IPS-20b (cell line): ENCODE measurements around the gene CDC16.

Experiments
- H3K27ac ChIP-seq: one replicate; pipeline ENCODE4 v1.5.1; 2013; ENCODE audit warnings: low read length
- H3K27me3 ChIP-seq: 2 replicates; pipeline ENCODE4 v1.6.1; 2013; ENCODE audit warnings: mild to moderate bottlenecking, low read length, inconsistent platforms; ENCODE audit not compliant: insufficient read depth
- H3K36me3 ChIP-seq: 2 replicates; pipeline ENCODE4 v1.6.1; 2013; ENCODE audit warnings: low read depth, mild to moderate bottlenecking, inconsistent platforms, low read length, moderate library complexity; ENCODE audit not compliant: insufficient read depth
- H3K4me1 ChIP-seq: 2 replicates; pipeline ENCODE4 v1.6.1; 2013; ENCODE audit warnings: mild to moderate bottlenecking, control low read depth, inconsistent platforms, low read length, moderate library complexity; ENCODE audit not compliant: insufficient read depth
- H3K4me3 ChIP-seq: 2 replicates; pipeline ENCODE4 v1.5.1; 2013; ENCODE audit warnings: mild to moderate bottlenecking, low read length, inconsistent platforms
- H3K9ac ChIP-seq: 2 replicates; pipeline ENCODE4 v1.6.1; 2013; ENCODE audit warnings: low read depth, mild to moderate bottlenecking, inconsistent platforms, low read length, moderate library complexity
- H3K9me3 ChIP-seq: 2 replicates; pipeline ENCODE4 v1.6.1; 2013; ENCODE audit warnings: mild to moderate bottlenecking, low read depth, low read length, inconsistent platforms; ENCODE audit not compliant: insufficient read depth

Gene CDC16

DNA sequence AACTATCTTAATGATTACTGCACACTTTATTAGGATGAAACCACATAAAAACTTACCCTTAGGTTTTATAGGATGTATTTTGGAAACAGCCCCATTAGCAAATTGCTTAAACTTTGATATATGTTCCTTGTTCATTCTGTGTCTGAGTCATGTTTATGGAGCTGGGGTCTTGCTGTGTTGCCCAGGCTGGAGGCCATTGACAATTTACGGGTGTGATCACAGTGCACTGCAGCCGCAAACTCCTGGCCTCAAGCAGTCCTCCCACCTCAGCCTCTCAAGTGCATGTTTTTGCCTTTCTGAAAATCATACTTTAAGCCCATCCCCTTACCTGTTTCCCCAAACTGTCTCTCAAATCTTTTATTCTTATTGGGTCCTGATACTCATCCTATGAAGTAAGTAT lies 74.4 kb downstream of the CDC16 start:
- Histone ChIP-seq H3K9ac (no peak overlapping the region), H3K27ac (no peak overlapping the region), H3K4me1 (no peaks in the 10 kb centered on the region)

DNA sequence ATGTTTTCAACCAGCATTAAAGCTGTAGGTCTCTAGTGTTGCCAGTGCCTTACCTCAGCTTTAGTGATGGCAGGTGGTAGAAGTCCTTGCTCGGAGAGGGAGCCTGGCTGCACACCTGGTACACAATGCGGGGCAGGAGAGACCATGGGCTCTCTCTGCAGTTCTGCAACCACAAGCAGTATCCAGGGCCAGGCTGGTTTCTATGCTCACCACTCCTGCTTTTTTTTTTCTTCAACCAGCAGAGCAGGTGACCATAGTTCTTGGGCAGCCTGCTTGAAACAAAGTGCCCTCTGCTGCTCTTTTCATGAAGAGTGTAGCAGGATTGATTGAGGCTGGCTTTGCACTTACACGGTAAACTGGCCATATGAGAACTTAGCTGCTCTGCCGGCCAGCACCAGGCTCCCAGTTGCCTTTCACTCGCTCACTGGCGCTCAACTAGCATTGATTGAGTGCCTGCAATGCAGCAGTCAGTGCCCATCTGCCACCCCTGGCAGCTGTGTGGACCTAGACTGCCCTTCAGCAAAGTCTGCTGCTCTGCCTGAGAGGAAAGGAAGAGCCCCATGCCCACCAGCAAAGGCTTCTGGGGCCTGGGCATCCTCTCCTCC lies 75.2 kb downstream of the CDC16 start:
- no peak overlapping the region for H3K4me3 ChIP-seq
- H3K27ac ChIP-seq = no peak overlapping the region
- H3K9me3 ChIP-seq = no peaks in the 10 kb centered on the region
- no peaks in the 10 kb centered on the region for H3K27me3 ChIP-seq
- H3K36me3 ChIP-seq = peaks cover 15% of the 10 kb centered on the region
- no peaks in the 10 kb centered on the region for H3K4me1 ChIP-seq
- H3K9ac ChIP-seq = no peak overlapping the region

More for the DNA sequence above, 74.4 kb downstream of the CDC16 start:
- Histone ChIP-seq H3K27me3 (no peaks in the 10 kb centered on the region), H3K36me3 (peaks cover 22% of the 10 kb centered on the region), H3K4me3 (no peak overlapping the region), H3K9me3 (no peaks in the 10 kb centered on the region)

DNA sequence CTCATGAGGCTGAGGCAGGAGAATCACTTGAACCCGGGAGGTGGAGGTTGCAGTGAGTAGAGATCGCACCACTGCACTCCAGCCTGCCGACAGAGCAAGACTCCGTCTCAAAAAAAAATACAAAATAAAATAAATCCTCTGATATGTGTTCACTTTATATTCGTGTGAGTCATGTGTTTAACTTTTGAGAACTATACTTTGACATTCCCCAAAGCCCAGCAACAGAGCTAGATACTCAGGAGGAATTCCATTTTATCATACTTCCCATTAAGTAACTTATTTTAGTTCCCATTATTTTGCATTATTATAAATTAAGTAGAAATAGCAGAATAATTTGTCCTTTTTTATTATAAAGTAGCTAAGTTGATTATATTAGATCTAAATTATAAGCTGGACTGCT lies 76.3 kb downstream of the CDC16 start:
- H3K9ac ChIP-seq = no peak overlapping the region
- H3K4me3 ChIP-seq = no peak overlapping the region
- no peak overlapping the region for H3K27ac ChIP-seq
- H3K9me3 ChIP-seq = no peaks in the 10 kb centered on the region
- peaks cover 4% of the 10 kb centered on the region for H3K4me1 ChIP-seq
- H3K27me3 ChIP-seq = no peaks in the 10 kb centered on the region
- H3K36me3 ChIP-seq = peaks cover 10% of the 10 kb centered on the region

DNA sequence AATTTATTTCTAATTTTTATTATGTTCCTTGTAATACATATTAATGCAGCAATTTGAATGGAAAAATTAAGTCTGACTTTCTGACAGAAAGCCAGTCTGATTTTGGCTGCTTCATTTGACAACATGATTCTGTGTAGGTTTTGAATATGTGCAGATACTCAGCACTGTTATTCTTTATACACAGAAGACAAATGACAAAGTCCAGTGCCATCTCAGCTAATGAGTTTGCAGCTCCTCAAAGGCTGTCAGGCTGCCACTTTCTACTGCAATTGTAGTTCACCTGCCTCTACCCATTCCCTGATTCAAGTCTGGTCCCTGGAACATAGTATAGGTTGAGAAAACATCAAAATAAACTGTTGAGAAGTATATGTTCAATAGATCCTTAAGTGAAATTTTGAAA lies 76.7 kb downstream of the CDC16 start:
- H3K27me3 ChIP-seq = no peaks in the 10 kb centered on the region
- H3K4me3 ChIP-seq = no peak overlapping the region
- no peaks in the 10 kb centered on the region for H3K9me3 ChIP-seq
- no peak overlapping the region for H3K27ac ChIP-seq
- peaks cover 4% of the 10 kb centered on the region for H3K4me1 ChIP-seq
- H3K9ac ChIP-seq = no peak overlapping the region
- peaks cover 9% of the 10 kb centered on the region for H3K36me3 ChIP-seq

DNA sequence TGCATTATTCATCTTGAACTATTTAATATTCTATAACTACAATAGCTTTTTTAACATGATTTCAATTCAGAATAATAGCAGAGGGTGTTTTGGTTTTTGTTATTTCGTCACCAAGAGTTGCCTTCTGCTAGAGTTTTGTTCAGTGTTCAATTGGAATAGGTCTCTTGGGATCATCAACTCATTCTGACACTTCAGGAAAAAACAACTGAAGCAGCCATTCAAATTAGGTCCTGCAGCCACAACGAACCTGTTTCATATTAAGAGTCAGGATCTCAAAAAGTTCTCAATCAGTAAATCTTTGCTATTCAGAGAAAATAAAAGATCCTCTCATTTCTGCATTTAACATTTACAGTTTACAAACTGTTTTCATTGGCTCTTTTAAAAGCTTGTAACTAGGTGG lies 77.2 kb downstream of the CDC16 start:
- Histone ChIP-seq H3K4me3 (no peak overlapping the region), H3K4me1 (peaks cover 4% of the 10 kb centered on the region)

DNA sequence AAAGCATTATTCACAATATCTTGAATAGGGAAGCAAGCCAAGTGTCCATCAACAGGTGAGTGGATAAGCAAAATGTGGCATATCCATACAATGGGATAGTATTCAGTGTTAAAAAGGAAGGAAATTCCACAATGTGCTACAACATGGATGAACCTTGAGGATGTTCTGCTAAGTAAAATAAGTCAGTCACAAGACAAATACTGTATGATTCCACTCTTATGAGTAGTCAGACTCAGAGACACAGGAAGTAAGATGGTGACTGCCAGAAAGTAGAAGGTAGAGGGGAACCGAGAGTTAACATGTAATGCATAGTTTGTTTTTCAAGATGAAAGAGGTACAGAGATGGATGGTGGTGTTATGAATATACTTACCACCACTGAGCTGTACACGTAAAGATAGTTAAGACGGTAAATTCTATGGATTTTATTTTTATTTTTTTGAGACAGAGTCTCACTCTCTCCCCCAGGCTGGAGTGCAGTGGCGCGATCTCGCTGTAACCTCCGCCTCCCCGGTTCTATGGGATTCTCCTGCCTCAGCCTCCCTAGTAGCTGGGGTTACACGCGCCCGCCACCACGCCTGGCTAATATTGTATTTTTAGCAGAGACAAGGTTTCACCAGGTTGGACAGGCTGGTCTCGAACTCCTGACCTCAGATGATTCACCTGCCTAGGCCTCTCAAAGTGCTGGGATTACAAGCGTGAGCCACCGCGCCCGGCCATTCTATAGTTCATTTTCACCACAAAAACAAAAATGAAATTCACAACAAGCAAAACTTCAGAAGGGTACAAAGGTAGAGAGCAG lies 78.6 kb downstream of the CDC16 start:
- Histone ChIP-seq H3K4me3 (peak overlapping the region; percentile 98), H3K27ac (peak overlapping the region; percentile 59), H3K4me1 (peaks cover 4% of the 10 kb centered on the region)

More for the DNA sequence above, 77.2 kb downstream of the CDC16 start:
- H3K9me3 ChIP-seq = no peaks in the 10 kb centered on the region
- H3K27me3 ChIP-seq = no peaks in the 10 kb centered on the region
- H3K27ac ChIP-seq = no peak overlapping the region
- H3K9ac ChIP-seq = no peak overlapping the region
- H3K36me3 ChIP-seq = peaks cover 8% of the 10 kb centered on the region

DNA sequence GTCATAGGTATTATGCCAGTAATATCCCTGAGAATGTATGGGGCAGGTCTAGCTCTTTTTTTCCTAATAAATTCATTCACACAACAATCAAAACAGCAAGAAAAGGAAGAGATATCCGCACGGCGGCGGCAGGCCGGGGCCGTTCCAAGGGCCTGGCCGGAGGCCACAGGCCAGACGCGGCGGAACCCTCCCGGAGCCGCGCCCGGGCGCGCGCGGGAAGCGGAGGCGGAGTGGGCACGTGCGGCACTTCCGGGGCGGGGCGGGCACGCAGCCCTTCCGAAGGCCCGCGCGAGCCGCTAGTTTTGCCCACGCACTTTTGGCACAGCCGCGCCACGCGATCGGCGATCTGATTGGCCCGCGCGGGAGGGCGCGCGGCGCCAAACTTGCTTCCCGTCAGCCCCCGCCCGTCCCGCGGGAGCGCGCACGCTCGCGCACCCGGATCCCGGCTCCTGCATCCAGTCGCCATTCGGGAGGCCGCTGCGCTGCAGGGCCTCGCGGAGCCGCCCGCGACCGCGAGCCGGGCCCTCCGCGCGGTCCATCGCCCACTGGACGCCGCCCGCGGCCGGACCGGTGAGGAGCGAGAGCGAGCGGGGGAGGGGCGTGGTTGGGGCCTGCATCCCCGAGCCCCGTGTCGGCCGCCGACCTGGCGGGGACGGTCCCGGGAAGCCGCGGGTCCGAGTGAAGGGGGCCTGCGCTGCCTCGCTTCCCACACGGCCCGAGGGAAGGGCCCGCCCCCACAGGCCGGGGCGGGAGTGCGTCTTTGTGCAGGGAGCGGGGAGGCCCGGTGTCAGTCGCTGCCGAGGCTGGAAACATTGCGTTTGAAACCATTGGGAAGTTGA lies 79.6 kb downstream of the CDC16 start, which contains the start of gene CHAMP1:
Gene CHAMP1, plus strand, starts transcription at position 430 of the 839 bp plus-strand sequence. CDS start 9,340 bp downstream, outside the sequence.
- peaks cover 4% of the 10 kb centered on the region for H3K4me1 ChIP-seq
- H3K9ac ChIP-seq = peak within 1 kb of the TSS; percentile 93
- peak within 1 kb of the TSS; percentile 59 for H3K27ac ChIP-seq
- H3K4me3 ChIP-seq = peak within 1 kb of the TSS; percentile 98
- no peaks in the 10 kb centered on the region for H3K9me3 ChIP-seq
- no peaks in the 10 kb centered on the region for H3K27me3 ChIP-seq
- H3K36me3 ChIP-seq = 0 out of 2 replicates have a peak, but pooled peaks cover 4% of the 10 kb centered on the region

More for the DNA sequence above, 78.6 kb downstream of the CDC16 start:
- H3K27me3 ChIP-seq = no peaks in the 10 kb centered on the region
- H3K36me3 ChIP-seq = 0 out of 2 replicates have a peak, but pooled peaks cover 4% of the 10 kb centered on the region
- no peaks in the 10 kb centered on the region for H3K9me3 ChIP-seq
- peak overlapping the region; percentile 93; the same call in 1 of the 2 replicates for H3K9ac ChIP-seq

DNA sequence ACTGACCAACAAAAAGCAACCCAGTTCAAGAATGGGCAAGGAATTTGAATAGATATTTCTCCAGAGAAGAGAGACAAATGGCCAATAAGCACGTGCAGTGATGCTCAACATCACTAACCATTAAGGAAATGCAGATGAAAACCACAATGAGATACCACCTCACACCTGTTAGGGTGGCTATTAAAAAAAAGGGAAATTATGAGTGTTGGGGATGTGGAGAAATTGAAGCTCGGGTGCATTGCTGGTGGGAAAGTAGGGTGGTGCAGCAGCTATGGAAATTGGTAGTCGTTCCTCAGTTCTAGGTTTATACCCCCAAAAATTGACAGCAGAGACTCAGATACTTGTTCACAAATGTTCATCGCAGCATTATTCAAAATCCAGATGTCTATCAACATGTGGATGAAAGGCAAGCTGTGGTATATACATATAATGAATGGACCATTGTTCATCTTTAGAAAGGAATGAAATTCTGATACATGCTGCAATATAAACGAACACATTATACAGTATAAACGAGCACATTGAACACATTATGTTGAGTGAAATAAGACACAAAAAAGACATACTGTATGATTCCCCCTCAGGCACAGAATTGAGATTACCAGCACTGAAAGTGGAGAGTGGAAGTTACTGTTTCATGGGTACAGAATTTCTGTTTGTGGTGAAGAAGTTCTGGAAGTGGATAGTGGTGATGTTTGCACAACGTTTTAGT lies 80.5 kb downstream of the CDC16 start:
- peak overlapping the region; percentile 93 for H3K9ac ChIP-seq
- no peak overlapping the region for H3K27ac ChIP-seq
- H3K27me3 ChIP-seq = no peaks in the 10 kb centered on the region
- no peaks in the 10 kb centered on the region for H3K9me3 ChIP-seq
- H3K36me3 ChIP-seq = peaks cover 9% of the 10 kb centered on the region; the same call in 1 of the 2 replicates
- peaks cover 4% of the 10 kb centered on the region for H3K4me1 ChIP-seq
- peak overlapping the region; percentile 98 for H3K4me3 ChIP-seq

DNA sequence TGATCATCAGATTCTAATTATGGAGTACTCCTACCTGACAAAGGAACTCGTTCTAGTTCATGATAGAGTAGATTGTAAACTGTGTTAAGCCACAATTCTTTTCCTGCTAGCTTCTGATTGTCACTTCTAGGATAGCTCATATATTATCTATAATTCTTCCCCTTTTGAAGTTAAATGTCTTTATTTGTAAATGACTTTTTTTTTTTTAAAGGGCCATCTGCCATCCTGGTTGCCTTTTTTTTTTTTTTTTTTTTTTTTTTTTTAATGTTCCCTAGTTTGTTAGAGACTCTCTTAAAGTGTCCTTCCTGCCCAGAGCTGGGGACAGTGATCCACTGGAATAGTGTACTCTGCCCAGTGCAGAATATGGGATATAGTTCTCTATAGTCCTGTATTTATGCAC lies 83.9 kb downstream of the CDC16 start:
- no peak overlapping the region for H3K4me3 ChIP-seq
- H3K36me3 ChIP-seq = peaks cover 40% of the 10 kb centered on the region
- H3K4me1 ChIP-seq = peaks cover 4% of the 10 kb centered on the region
- no peak overlapping the region; the same call in 1 of the 2 replicates for H3K9ac ChIP-seq
- H3K27me3 ChIP-seq = no peaks in the 10 kb centered on the region
- H3K9me3 ChIP-seq = no peaks in the 10 kb centered on the region
- no peak overlapping the region for H3K27ac ChIP-seq

DNA sequence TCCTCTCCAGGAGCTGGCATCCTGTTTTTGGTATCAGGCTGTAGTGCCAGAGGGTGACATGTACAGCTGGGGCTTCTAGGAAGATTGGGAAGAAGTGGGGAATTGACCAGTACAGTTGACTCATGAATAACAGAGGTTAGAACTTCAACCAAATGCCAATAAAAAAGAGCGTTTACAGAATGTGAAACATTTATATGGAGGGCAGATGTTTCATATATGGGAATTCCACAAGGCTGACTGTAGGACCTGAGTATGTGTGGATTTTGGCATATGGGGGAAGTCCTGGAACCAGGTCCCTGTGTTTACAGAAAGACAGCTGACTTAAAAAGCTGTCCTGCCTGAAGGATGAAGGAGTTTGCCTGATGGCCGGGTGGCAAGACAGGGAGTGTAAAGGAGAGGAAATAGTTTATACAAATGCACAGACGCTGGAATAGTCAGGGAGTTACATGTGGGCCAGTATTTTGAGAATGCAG lies 84.8 kb downstream of the CDC16 start:
- Histone ChIP-seq H3K4me1 (peaks cover 4% of the 10 kb centered on the region), H3K27ac (no peak overlapping the region), H3K9me3 (no peaks in the 10 kb centered on the region), H3K4me3 (no peak overlapping the region), H3K36me3 (peaks cover 48% of the 10 kb centered on the region), H3K27me3 (no peaks in the 10 kb centered on the region), H3K9ac (no peak overlapping the region)

DNA sequence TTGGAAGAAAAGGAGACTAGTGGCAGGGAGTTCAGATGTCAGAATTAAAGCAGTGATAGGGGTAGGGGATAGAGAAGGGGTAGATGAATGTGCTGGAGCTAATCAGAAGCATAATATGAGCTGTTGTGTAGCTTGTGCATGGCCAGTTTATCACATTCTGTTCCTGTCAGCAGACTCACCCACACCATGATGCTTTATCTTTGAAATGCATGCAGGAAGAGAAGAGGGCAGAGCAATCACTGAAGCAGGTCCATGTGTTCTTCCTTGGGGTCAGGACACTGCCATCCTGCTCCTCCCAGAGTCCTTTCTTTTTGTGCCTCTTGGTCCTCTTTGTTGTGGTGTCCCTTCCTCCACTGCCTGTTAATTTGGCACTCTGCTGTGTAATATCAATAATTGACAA lies 85.4 kb downstream of the CDC16 start:
- no peaks in the 10 kb centered on the region for H3K27me3 ChIP-seq
- H3K4me1 ChIP-seq = peaks cover 4% of the 10 kb centered on the region
- peaks cover 54% of the 10 kb centered on the region for H3K36me3 ChIP-seq
- H3K27ac ChIP-seq = no peak overlapping the region
- no peak overlapping the region for H3K9ac ChIP-seq
- H3K9me3 ChIP-seq = no peaks in the 10 kb centered on the region
- no peak overlapping the region for H3K4me3 ChIP-seq
